KBM-7 (cell line): ENCODE results near the gene USP24.

ENCODE experiments used
- DNase-seq: peaks from one replicate; pipeline ENCODE4 v3.0.0-alpha.2; 2015
- in situ Hi-C: fragments of 300-500 bp; cut with MboI; formaldehyde crosslinking; loops from 2 replicates; pipeline ENCODE4 v1.14.3; 2020; ENCODE audit warnings: low sequenced_read_pairs, low pct_unique_long_range_greater_than_20kb, mixed read lengths

USP24 gene

GRCh38 chr1:55172272-55172671, 42.9 kb downstream of the USP24 start:
- in situ Hi-C loops, result no loop called here
- DNase-seq, result no peak

- in situ Hi-C loops, result no loop called here
- no peak for DNase-seq
These were observed 43.5 kb downstream of the USP24 start for GRCh38 chr1:55171694-55172093.

- in situ Hi-C loops, result no loop called here
- DNase-seq, result no peak
These were observed 44.7 kb downstream of the USP24 start for GRCh38 chr1:55170426-55170825.

- no peak for DNase-seq
- in situ Hi-C loops, result no loop called here
These were observed 46.0 kb downstream of the USP24 start for GRCh38 chr1:55169126-55169525.

- in situ Hi-C loops, result no loop called here
- DNase-seq, result no peak
These were observed 46.8 kb downstream of the USP24 start for GRCh38 chr1:55168353-55168752.

GRCh38 chr1:55167224-55167871, 47.8 kb downstream of the USP24 start:
- no peak for DNase-seq
- in situ Hi-C loops, result no loop called here

- DNase-seq, result no peak
- in situ Hi-C loops, result no loop called here
These were observed 50.3 kb downstream of the USP24 start for GRCh38 chr1:55164906-55165305.

GRCh38 chr1:55159571-55159970, 55.6 kb downstream of the USP24 start:
- in situ Hi-C loops, result no loop called here
- DNase-seq, result no peak

- in situ Hi-C loops, result no loop called here
- no peak for DNase-seq
These were observed 58.6 kb downstream of the USP24 start for GRCh38 chr1:55156608-55157007.

GRCh38 chr1:55156093-55156492, 59.1 kb downstream of the USP24 start:
- in situ Hi-C loops, result no loop called here
- DNase-seq, result no peak

- peak; percentile 48 for DNase-seq
- in situ Hi-C loops, result no loop called here
These were observed 59.6 kb downstream of the USP24 start for GRCh38 chr1:55155522-55155921.

- in situ Hi-C loops, result no loop called here
- no peak for DNase-seq
These were observed 60.5 kb downstream of the USP24 start for GRCh38 chr1:55154616-55155015.

- in situ Hi-C loops, result no loop called here
- no peak for DNase-seq
These were observed 62.1 kb downstream of the USP24 start for GRCh38 chr1:55153031-55153430.

- peak; percentile 62 for DNase-seq
- in situ Hi-C loops, result no loop called here
These were observed 64.1 kb downstream of the USP24 start for GRCh38 chr1:55150880-55151588.

- no peak for DNase-seq
- in situ Hi-C loops, result no loop called here
These were observed 66.5 kb downstream of the USP24 start for GRCh38 chr1:55148676-55149075.

GRCh38 chr1:55147524-55147923, 67.6 kb downstream of the USP24 start:
- no peak for DNase-seq
- in situ Hi-C loops, result no loop called here

- in situ Hi-C loops, result no loop called here
These were observed 68.4 kb downstream of the USP24 start for GRCh38 chr1:55146781-55147180.

GRCh38 chr1:55144886-55145285, 70.3 kb downstream of the USP24 start:
- in situ Hi-C loops, result no loop called here
- DNase-seq, result no peak

More at GRCh38 chr1:55146781-55147180, 68.4 kb downstream of the USP24 start:
- no peak for DNase-seq

GRCh38 chr1:55143684-55144083, 71.5 kb downstream of the USP24 start:
- DNase-seq, result peak; percentile 30
- in situ Hi-C loops, result no loop called here

GRCh38 chr1:55141295-55141893, 73.8 kb downstream of the USP24 start:
- no peak for DNase-seq
- in situ Hi-C loops, result no loop called here
